AG04449 (cell line): ENCODE data around the gene C18orf63.
A peak's percentile ranks its signal among the peaks of the same experiment; 100 is the strongest.

Experiments
- CTCF ChIA-PET: fragments of 350-600 bp; formaldehyde crosslinking; extraction: SDS; loops from one replicate; lab custom pipeline; 2021; ENCODE audit warnings: antibody characterized with exemption; lab: Yijun Ruan, JAX
- POLR2A ChIA-PET: fragments of 400-600, 350-600 bp; formaldehyde crosslinking; extraction: SDS; loops from one replicate; lab custom pipeline; 2020; ENCODE audit warnings: antibody characterized with exemption, inconsistent platforms; lab: Yijun Ruan, JAX
- DNase-seq: peaks from one replicate; pipeline ENCODE4 v3.0.0-alpha.2; 2010; ENCODE audit warnings: low read depth, low spot score
- H3K4me3 ChIP-seq: 2 replicates; pipeline ENCODE4 v1.5.1; 2011; ENCODE audit warnings: low read depth, mild to moderate bottlenecking, control low read depth, low read length
- CTCF ChIP-seq: IDR thresholded peaks from one replicate; pipeline ENCODE4 v1.5.1; 2011; ENCODE audit warnings: mild to moderate bottlenecking, moderate library complexity, low read length, control low read depth, inconsistent platforms; ENCODE audit not compliant: insufficient read depth; ENCODE audit errors: missing control alignments

The C18orf63 gene

GRCh38 chr18:74337912-74338309 lies 22.3 kb downstream of the C18orf63 start:
- TF ChIP-seq CTCF = no peak
- DNase-seq = no peak
- ChIA-PET CTCF (interaction anchor here (2.7 kb wide), 1 partner anchor 15 kb away, joined by 11 read pairs; no protein-coding TSS in a partner anchor), POLR2A (no interaction called here)
- H3K4me3 ChIP-seq = no peak overlapping the region

- no peak overlapping the region for H3K4me3 ChIP-seq
- ChIA-PET CTCF (interaction anchor here (0.6 to 2.3 kb wide), 20 partner anchors 9 to 1644 kb away, joined by 3 to 42 read pairs (median 4); no protein-coding TSS in a partner anchor), POLR2A (no interaction called here)
- DNase-seq = no peak
- TF ChIP-seq CTCF = peak; percentile 17
Measured at GRCh38 chr18:74342416-74343043, 26.9 kb downstream of the C18orf63 start.

- no peak for DNase-seq
- ChIA-PET CTCF (no interaction called here), POLR2A (no interaction called here)
- no peak overlapping the region for H3K4me3 ChIP-seq
- TF ChIP-seq CTCF = no peak
Measured at GRCh38 chr18:74346206-74346605, 30.6 kb downstream of the C18orf63 start.

- H3K4me3 ChIP-seq = no peak overlapping the region
- POLR2A ChIA-PET = no interaction called here
- TF ChIP-seq CTCF = no peak
- CTCF ChIA-PET = interaction anchor here (0.7 to 2.0 kb wide), 7 partner anchors 9 to 1586 kb away, joined by 3 to 8 read pairs (median 4); no protein-coding TSS in a partner anchor
- no peak for DNase-seq
Measured at GRCh38 chr18:74348581-74348980, 32.9 kb downstream of the C18orf63 start.

GRCh38 chr18:74351354-74351753 lies 35.7 kb downstream of the C18orf63 start:
- no peak overlapping the region for H3K4me3 ChIP-seq
- ChIA-PET CTCF (interaction anchor here (1.0 to 5.8 kb wide), 6 partner anchors 10 to 202 kb away, joined by 3 to 71 read pairs (median 8); partner anchors contain the start of gene CNDP2), POLR2A (no interaction called here)
- TF ChIP-seq CTCF = no peak
- no peak for DNase-seq

- CTCF ChIA-PET = interaction anchor here (0.9 to 5.8 kb wide), 25 partner anchors 9 to 1995 kb away, joined by 3 to 71 read pairs (median 5); partner anchors contain the start of gene CNDP2
- peak; percentile 19 for DNase-seq
- TF ChIP-seq CTCF = peak; percentile 77
- no peak overlapping the region for H3K4me3 ChIP-seq
- POLR2A ChIA-PET = no interaction called here
Measured at GRCh38 chr18:74353169-74353775, 37.6 kb downstream of the C18orf63 start.
